ENCODE results near the gene MROH2A.
"Not testable (repeated sequence)": the region's sequence is repeated elsewhere in the genome, so short reads cannot be mapped to it uniquely, and the experiment has no call there.

The MROH2A gene

DNA sequence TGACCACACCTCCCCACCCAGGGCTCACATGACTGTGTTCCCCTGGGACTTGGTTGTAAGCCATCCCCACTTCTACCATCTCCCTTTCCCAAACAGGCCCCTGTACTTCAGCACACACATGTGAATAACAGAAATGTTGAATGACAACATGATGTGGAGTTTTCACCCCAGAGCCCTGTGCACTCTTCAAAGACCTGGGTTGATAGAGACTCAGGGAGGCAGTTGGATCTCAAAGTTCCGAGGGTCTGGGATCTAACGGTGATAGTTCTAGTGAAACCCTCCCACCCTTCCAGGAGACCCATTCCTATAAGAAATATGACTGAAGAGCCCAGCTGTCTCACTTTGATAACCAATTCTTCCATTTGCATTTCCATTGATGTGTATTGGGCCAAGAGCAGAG, at the start of gene MROH2A:
MROH2A (plus strand) TSS at position 301 of the 400 bp plus-strand sequence. CDS start 1,029 bp downstream, outside the sequence.
- Histone ChIP-seq H3K4me1 (ENCODE audit: control insufficient read depth in 1 of 2, insufficient read depth in 1 of 2, low read depth in 1 of 2, low read length in 1 of 2) (no peaks in the 10 kb centered on the region), H3K27me3 (no peaks in the 10 kb centered on the region), H3K36me3 (no peaks in the 10 kb centered on the region), H3K4me3 (ENCODE audit: low read depth in 1 of 2, low read length in 1 of 2) (no peak within 1 kb of the TSS), H3K27ac (no peak within 1 kb of the TSS), H3K9me3 (no peaks in the 10 kb centered on the region)
- no peak for TF ChIP-seq CTCF (IDR thresholded peaks at IDR 0.05)

DNA sequence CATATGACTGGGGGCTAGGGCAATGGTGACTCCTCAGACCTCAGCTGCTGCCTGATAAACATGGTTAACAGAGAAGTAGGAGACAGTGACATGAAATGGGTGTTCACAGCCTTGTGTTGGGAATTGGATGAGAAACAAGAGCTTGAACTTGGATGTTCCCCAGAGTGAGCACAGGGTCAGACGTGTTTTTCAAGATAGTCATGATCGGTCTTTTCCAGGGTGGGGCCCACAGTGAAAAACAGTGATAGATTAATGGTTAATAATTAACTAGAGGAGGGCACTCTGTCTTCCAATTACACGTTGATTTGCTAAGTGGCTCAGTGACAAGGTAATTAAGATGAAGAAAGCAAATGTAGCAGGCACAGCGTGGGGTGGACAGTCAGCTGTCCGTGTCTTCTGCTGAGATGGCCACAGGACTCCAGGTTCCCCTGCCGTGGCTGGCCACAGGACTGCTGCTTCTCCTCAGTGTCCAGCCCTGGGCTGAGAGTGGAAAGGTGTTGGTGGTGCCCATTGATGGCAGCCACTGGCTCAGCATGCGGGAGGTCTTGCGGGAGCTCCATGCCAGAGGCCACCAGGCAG, 49.3 kb upstream of the MROH2A start, which contains the start of gene UGT1A3:
UGT1A3 (plus strand) TSS at position 320 of the 579 bp plus-strand sequence; CDS start at position 405, 85 bp downstream.
- no peaks in the 10 kb centered on the region for H3K9me3 ChIP-seq
- no peak for TF ChIP-seq CTCF (IDR thresholded peaks at IDR 0.05)
- no peaks in the 10 kb centered on the region for H3K36me3 ChIP-seq
- H3K4me1 ChIP-seq (ENCODE audit: control insufficient read depth in 1 of 2, insufficient read depth in 1 of 2, low read depth in 1 of 2, low read length in 1 of 2) = no peaks in the 10 kb centered on the region
- no peaks in the 10 kb centered on the region for H3K27me3 ChIP-seq
- no peak within 1 kb of the TSS for H3K4me3 ChIP-seq (ENCODE audit: low read depth in 1 of 2, low read length in 1 of 2)
- no peak within 1 kb of the TSS for H3K27ac ChIP-seq

DNA sequence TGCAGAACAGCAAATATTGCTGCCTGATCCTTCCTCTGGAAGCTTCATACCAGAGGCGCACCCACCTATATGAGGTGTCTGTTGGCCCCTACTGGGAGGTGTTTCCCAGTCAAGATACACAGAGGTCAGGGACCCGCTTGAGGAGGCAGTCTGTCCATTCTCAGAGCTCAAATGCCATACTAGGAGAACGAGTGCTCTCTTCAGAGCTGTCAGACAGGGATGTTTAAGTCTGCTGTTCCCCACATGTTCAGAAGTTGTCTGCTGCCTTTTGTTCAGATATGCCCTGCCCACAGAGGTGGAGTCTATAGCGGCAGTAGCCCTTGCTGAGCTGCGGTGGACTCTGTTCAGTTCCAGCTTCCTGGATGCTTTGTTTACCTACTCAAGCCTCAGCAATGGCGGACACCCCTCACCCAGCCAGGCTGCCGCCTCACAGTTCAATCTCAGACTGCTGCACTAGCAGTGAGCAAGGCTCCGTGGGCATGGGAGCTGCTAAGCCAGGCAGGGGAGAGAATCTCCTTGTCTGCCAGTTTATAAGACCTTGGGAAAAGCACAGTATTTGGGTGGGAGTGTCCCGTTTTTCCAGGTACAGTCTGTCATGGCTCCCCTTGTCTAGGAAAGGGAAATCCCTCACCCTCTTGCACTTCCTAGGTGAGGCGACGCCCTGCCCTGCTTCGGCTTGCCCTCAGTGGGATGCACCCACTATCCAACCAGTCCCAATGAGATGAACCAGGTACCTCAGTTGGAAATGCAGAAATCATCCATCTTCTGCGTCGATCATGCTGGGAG, 41.1 kb upstream of the MROH2A start:
- not testable (repeated sequence) for H3K27ac ChIP-seq; H3K36me3 ChIP-seq; H3K27me3 ChIP-seq; H3K4me1 ChIP-seq (ENCODE audit: control insufficient read depth in 1 of 2, insufficient read depth in 1 of 2, low read depth in 1 of 2, low read length in 1 of 2); H3K4me3 ChIP-seq (ENCODE audit: low read depth in 1 of 2, low read length in 1 of 2); H3K9me3 ChIP-seq

GRCh38 chr2:233740870-233741269, 37.3 kb upstream of the MROH2A start:
- peaks cover 7% of the 10 kb centered on the region for H3K27me3 ChIP-seq
- no peaks in the 10 kb centered on the region for H3K36me3 ChIP-seq
- no peaks in the 10 kb centered on the region for H3K4me1 ChIP-seq (ENCODE audit: control insufficient read depth in 1 of 2, insufficient read depth in 1 of 2, low read depth in 1 of 2, low read length in 1 of 2)
- H3K9me3 ChIP-seq = no peaks in the 10 kb centered on the region
- H3K27ac ChIP-seq = no peak overlapping the region
- no peak for TF ChIP-seq CTCF (IDR thresholded peaks at IDR 0.05)
- H3K4me3 ChIP-seq (ENCODE audit: low read depth in 1 of 2, low read length in 1 of 2) = no peak overlapping the region

DNA sequence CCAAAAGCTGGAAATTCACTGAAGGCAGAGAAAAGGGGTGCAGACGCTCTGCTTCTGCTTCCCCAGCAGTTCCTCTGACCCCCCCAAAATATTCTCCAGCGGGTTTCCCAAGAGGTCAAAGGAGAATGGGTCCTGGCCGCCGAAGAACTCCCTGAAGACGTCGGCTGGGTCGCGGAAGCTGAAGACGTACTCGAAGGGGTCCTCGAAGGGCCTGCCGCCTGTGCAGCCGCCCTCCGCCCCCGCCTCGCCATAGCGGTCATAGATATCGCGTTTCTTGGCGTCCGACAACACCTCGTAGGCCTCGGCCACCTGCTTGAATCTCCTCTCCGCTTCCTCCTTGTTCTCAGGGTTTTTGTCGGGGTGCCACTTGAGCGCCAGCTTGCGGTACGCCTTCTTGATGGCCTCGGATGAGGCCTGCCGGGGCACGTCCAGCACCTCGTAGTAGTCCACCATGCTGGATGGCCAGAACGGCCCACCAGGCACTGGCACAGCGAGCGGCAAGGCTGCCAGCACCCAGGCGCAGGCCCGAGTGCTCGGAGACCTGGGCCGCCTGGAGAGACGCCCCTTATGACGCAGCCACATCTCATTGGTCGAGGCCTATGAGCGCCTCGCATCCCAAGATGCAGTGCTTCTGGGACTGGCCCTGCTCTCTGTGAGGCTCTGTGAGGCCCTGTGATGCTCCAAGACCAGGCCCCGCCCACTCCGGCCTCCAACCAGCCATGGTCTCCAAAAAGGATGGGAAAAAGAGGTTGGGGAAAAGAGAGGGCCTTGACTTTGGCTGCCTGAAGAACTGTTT, 34.5 kb upstream of the MROH2A start:
- H3K36me3 ChIP-seq = no peaks in the 10 kb centered on the region
- H3K9me3 ChIP-seq = no peaks in the 10 kb centered on the region
- H3K4me3 ChIP-seq (ENCODE audit: low read depth in 1 of 2, low read length in 1 of 2) = no peak overlapping the region
- H3K4me1 ChIP-seq (ENCODE audit: control insufficient read depth in 1 of 2, insufficient read depth in 1 of 2, low read depth in 1 of 2, low read length in 1 of 2) = no peaks in the 10 kb centered on the region
- no peaks in the 10 kb centered on the region for H3K27me3 ChIP-seq
- TF ChIP-seq CTCF (IDR thresholded peaks at IDR 0.05) = no peak
- no peak overlapping the region for H3K27ac ChIP-seq
